NCI-H2081 (cell line): ENCODE measurements around the gene AP1S3.

Experiments used
- DNase-seq, 2 experiments: peaks; one replicate each; lab custom pipeline; 2025; lab: John Stamatoyannopoulos, UW

Gene AP1S3

GRCh38 chr2:223760838-223761502 lies 76.4 kb downstream of the AP1S3 start:
- no peak for DNase-seq

DNA sequence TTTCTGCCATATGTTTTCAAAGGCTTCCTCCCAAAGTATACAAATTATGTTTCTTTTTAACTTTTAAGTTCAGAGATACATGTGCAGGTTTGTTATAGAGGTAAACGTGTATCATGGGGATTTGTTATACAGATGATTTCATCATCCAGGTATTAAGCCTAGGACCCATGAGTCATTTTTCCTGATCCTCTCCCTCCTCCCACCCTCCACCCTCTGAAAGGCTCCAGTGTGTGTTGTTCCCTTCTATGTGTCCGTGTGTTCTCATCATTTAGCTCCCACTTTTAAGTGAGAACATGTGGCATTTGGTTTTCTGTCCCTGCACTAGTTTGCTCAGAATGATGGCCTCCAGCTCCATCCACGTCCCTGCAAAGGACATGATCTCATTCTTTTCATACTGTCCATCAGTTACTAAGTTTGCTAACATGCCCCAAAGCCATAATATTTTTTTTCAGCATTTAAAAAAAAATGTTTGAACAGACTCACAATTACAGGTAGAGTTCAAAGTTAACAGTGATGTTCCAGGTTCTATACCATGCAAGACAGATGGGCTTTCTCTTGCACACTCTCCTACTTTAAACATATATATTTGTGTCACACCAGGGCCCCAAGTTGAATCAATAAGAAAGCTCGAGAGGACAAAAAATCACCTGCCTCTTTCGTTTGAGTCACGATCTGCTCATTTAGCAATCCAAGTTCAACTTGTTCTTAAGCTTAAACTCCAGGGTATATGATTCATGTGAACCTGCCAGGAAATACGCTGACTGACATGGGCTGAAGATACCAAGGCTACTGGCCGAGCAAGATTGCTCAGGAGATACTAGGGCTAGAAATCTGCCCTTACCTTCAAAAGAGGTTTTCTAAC lies 77.6 kb downstream of the AP1S3 start:
- DNase-seq = no peak

- DNase-seq = peak in 1 of 2 experiments; percentile 33
These were observed 79.1 kb downstream of the AP1S3 start for GRCh38 chr2:223758131-223758840.

GRCh38 chr2:223753940-223754339 lies 83.4 kb downstream of the AP1S3 start:
- no peak for DNase-seq

GRCh38 chr2:223751012-223751411 lies 86.4 kb downstream of the AP1S3 start:
- DNase-seq = no peak

- DNase-seq = no peak
These were observed 89.9 kb downstream of the AP1S3 start for GRCh38 chr2:223747392-223748042.

- no peak for DNase-seq
These were observed 90.8 kb downstream of the AP1S3 start for GRCh38 chr2:223746611-223747010.

DNA sequence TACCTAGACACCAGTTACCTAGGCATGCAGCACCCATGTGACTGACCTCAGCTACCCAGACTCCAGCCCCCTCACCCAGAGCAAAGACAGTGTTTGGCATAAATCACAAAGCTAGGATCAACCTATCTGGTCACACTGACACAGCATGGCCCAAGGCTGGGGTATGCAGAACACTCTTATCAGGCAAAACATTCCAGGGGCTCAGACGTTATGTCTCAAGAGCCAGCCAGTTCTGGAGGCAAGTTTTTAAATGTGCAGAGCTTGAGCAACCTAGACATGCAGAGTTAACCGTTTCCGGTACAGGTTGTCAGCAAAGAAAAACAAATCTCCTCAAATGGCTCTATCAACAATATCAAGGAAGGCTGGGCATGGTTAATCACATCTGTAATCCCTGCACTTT lies 92.8 kb downstream of the AP1S3 start:
- DNase-seq = no peak

GRCh38 chr2:223740679-223741078 lies 96.7 kb downstream of the AP1S3 start:
- no peak for DNase-seq

GRCh38 chr2:223737207-223737606 lies 100.2 kb downstream of the AP1S3 start:
- no peak for DNase-seq

GRCh38 chr2:223736488-223736887 lies 100.9 kb downstream of the AP1S3 start:
- DNase-seq = no peak

- DNase-seq = no peak
These were observed 101.6 kb downstream of the AP1S3 start for GRCh38 chr2:223735659-223736244.

DNA sequence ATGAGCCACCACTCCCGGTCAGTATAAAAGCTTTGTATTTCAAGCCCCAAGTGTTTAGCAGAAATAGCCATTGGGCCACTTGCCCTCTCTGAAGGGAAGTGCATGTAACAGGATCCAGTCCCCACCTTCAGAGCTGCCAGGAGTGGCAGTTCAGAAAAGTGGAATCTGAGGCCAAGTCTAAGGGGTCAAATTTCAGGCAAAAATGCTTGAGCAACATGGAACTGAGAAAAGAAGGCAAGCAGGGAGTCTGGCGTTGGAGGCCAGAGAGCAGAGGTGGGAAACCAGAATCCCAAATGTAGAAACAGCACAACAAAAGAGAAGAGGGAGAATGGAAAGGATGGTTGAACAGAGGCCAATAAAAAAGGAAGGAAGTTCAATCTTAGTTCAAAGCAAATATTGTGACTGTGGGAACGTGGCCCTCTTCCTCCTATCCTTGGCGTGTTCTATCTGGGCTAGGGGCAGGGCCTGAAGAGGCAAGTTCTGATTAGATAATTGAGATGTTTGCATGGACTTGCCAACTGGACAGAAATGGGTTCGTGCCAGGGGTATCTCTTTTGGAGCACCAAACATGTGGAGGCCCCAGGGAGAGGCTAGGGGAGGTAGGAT lies 102.2 kb downstream of the AP1S3 start:
- no peak for DNase-seq

DNA sequence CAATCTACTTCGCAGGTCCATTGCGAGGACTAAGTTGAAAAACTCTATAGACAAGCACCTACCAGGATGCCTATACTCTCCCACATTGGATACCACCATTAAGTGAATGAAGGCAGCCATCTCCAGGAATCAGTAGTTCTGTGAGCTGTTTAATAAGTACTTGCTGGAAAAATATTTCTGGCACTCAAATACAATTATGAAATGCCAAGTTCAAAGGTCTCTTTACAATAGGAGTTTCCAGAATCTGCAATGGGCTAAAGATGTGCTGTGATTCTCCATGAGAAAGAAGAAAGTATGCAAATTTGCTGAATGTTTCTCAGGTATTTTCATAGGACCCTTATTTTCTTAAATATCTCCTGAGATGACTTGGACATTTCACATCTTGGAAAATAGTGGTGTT lies 103.0 kb downstream of the AP1S3 start:
- DNase-seq = no peak

DNA sequence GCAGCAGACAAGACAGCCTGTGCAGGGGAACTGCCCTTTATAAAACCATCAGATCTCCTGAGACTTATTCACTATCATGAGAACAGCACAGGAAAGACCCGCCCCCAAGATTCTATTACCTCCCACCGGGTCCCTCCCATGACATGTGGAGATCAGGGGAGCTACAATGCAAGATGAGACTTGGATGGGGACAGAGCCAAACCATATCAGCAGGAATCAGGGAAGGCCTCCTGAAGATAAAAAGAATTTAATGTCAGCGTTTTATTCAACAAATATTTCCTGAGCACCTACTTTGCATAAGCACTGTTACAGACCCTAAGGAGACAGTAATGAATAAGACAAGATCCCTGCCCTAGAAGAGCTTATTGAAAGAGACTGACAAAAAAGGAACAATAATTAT lies 105.0 kb downstream of the AP1S3 start:
- DNase-seq = no peak

GRCh38 chr2:223731503-223731902 lies 105.9 kb downstream of the AP1S3 start:
- no peak for DNase-seq

- DNase-seq = no peak
These were observed 107.6 kb downstream of the AP1S3 start for GRCh38 chr2:223729781-223730180.

GRCh38 chr2:223727562-223727961 lies 109.8 kb downstream of the AP1S3 start:
- peak in 1 of 2 experiments; percentile 39 for DNase-seq

DNA sequence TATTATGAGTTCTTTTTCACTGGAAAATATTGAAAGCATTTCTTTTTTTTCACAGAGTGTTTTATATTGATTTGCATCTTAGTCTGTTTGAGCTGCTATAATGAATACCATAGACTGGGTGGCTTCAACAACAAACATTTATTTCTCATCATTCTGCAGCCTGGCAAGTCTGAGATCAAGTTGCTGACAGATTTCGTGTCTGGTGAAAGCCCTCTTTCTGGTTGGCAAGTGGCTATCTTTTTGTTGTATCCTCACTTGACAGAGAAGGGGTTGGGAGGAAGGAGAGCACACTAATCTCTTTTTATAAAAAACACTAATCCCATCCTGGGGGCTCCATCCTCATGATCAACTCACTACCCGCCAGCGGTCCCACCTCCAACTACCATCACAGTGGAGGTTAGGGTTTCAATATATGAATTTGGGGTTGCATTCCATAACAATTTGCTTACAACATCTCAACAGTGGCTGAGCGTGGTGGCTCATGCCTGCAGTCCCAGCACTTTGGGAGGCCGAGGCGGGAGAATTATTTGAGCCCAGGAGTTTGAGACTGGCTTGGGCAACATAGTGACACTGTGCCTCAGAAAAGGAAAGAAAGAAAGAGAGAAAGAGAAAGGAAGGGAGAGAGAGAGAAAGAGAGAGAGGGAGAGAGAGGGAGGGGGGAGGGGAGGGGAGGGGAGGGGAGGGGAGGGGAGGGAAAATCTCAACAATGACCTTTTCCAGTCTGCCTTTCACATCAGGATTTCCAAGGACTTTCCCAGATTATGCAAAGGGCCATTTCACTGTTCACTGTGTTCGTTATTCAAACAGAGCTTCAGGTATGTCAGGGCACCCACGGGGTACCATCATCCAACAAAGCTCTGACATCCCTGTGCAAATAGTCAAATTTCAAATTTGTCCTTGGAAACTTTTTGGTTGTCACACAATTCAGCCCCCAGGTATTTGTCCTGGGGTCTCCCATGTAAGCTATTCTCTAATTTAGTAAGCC lies 111.1 kb downstream of the AP1S3 start:
- no peak for DNase-seq

DNA sequence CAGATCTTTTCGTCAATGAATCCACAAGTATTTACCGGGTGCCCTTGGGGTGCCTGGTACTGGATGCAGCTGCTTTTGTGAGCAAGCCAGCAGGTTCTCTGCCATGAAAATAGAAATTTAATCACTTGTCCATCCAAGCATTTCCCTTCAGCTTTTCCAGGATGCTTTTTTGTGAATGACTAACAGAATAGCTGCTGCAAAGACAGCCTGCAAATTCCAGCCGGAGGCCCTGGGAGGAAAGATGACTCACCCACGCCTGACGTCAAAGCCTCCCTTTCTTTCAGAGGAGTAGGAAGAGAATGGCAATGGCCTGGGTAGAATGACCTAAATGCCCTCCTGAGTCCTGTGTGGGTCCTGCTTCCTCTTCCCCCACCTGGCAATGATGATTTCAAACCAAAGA lies 111.9 kb downstream of the AP1S3 start:
- DNase-seq = peak in 1 of 2 experiments; percentile 33
